SJSA1 (cell line): ENCODE results near the gene EN2. TPM values are rescaled to one million over a fixed set of nuclear protein-coding genes. Genes with fewer than 3 reads are reported as not detected.
"Not testable (repeated sequence)": the region's sequence is repeated elsewhere in the genome, so short reads cannot be mapped to it uniquely, and the experiment has no call there.

Experiments used
- DNase-seq, 2 experiments: peaks; one replicate each; pipeline ENCODE4 v3.0.0-alpha.2; 2015 to 2020; ENCODE audit warnings: low spot score in 2 of 2, low read depth in 1 of 2
- H3K27ac ChIP-seq: fragments of 250-450 bp; sonication (Bioruptor Pico); 2 replicates; pipeline ENCODE4 v1.5.1; 2020; ENCODE audit warnings: mild to moderate bottlenecking, moderate library complexity
- H3K27me3 ChIP-seq: fragments of 250-450 bp; sonication (Bioruptor Pico); replicated peaks from 2 replicates; pipeline ENCODE4 v1.5.1; 2020; ENCODE audit warnings: mild to moderate bottlenecking, moderate library complexity
- H3K36me3 ChIP-seq: fragments of 250-450 bp; sonication (Bioruptor Pico); 2 replicates; pipeline ENCODE4 v1.5.1; 2020; ENCODE audit warnings: mild to moderate bottlenecking
- H3K4me1 ChIP-seq: fragments of 250-450 bp; sonication (Bioruptor Pico); replicated peaks from 2 replicates; pipeline ENCODE4 v1.6.1; 2021; ENCODE audit warnings: mild to moderate bottlenecking
- H3K4me3 ChIP-seq: fragments of 250-450 bp; sonication (Bioruptor Pico); 2 replicates; pipeline ENCODE4 v1.5.1; 2020; ENCODE audit warnings: mild to moderate bottlenecking
- H3K9me3 ChIP-seq: fragments of 250-450 bp; sonication (Bioruptor Pico); replicated peaks from 2 replicates; pipeline ENCODE4 v1.5.1; 2020; ENCODE audit warnings: mild to moderate bottlenecking
- total RNA-seq: library from RNA; depleted of rRNA; stranded (reverse); fragments of >200 nt; shearing (Covaris generic); gene quantifications from 2 replicates; pipeline ENCODE4 v1.2.3, GENCODE V29; 2014

EN2 gene
- total RNA-seq, 1 experiment from 2014 or later: 0.11 TPM

- no peak for DNase-seq
- H3K27me3 ChIP-seq: peaks cover 40% of the 10 kb centered on the region
- no peaks in the 10 kb centered on the region for H3K9me3 ChIP-seq
- no peaks in the 10 kb centered on the region for H3K36me3 ChIP-seq
- H3K27ac ChIP-seq: no peak overlapping the region
- no peaks in the 10 kb centered on the region for H3K4me1 ChIP-seq
- no peak overlapping the region for H3K4me3 ChIP-seq
Observed at GRCh38 chr7:155431711-155432110, 26.2 kb upstream of the EN2 start.

GRCh38 chr7:155435110-155435509 lies 22.8 kb upstream of the EN2 start:
- no peak for DNase-seq
- Histone ChIP-seq H3K27ac (no peak overlapping the region), H3K36me3 (no peaks in the 10 kb centered on the region), H3K27me3 (peaks cover 44% of the 10 kb centered on the region), H3K4me1 (no peaks in the 10 kb centered on the region), H3K9me3 (no peaks in the 10 kb centered on the region), H3K4me3 (no peak overlapping the region)

GRCh38 chr7:155437836-155438235 lies 20.1 kb upstream of the EN2 start:
- Histone ChIP-seq H3K4me3 (no peak overlapping the region), H3K27me3 (peaks cover 44% of the 10 kb centered on the region), H3K9me3 (no peaks in the 10 kb centered on the region), H3K4me1 (no peaks in the 10 kb centered on the region), H3K27ac (no peak overlapping the region), H3K36me3 (no peaks in the 10 kb centered on the region)
- no peak for DNase-seq

- no peaks in the 10 kb centered on the region for H3K9me3 ChIP-seq
- no peak overlapping the region for H3K4me3 ChIP-seq
- no peaks in the 10 kb centered on the region for H3K36me3 ChIP-seq
- no peak for DNase-seq
- H3K27ac ChIP-seq: no peak overlapping the region
- H3K27me3 ChIP-seq: peaks cover 54% of the 10 kb centered on the region
- no peaks in the 10 kb centered on the region for H3K4me1 ChIP-seq
Observed at GRCh38 chr7:155438777-155439176, 19.2 kb upstream of the EN2 start.

- no peak overlapping the region for H3K4me3 ChIP-seq
- peaks cover 60% of the 10 kb centered on the region for H3K27me3 ChIP-seq
- H3K4me1 ChIP-seq: no peaks in the 10 kb centered on the region
Observed at GRCh38 chr7:155439311-155440017, 18.5 kb upstream of the EN2 start.

GRCh38 chr7:155440018-155440410 lies 17.9 kb upstream of the EN2 start:
- no peaks in the 10 kb centered on the region for H3K9me3 ChIP-seq
- H3K4me3 ChIP-seq: no peak overlapping the region
- no peak overlapping the region for H3K27ac ChIP-seq
- DNase-seq: no peak
- peaks cover 62% of the 10 kb centered on the region for H3K27me3 ChIP-seq
- no peaks in the 10 kb centered on the region for H3K36me3 ChIP-seq
- H3K4me1 ChIP-seq: no peaks in the 10 kb centered on the region

More at GRCh38 chr7:155439311-155440017, 18.5 kb upstream of the EN2 start:
- DNase-seq: no peak
- no peaks in the 10 kb centered on the region for H3K9me3 ChIP-seq
- H3K36me3 ChIP-seq: no peaks in the 10 kb centered on the region
- H3K27ac ChIP-seq: no peak overlapping the region

- Histone ChIP-seq H3K4me1 (no peaks in the 10 kb centered on the region), H3K36me3 (no peaks in the 10 kb centered on the region), H3K27me3 (peaks cover 70% of the 10 kb centered on the region), H3K27ac (no peak overlapping the region), H3K9me3 (no peaks in the 10 kb centered on the region), H3K4me3 (no peak overlapping the region)
- no peak for DNase-seq
Observed at GRCh38 chr7:155441856-155442255, 16.1 kb upstream of the EN2 start.

- peaks cover 72% of the 10 kb centered on the region for H3K27me3 ChIP-seq
- no peak overlapping the region for H3K27ac ChIP-seq
- no peaks in the 10 kb centered on the region for H3K9me3 ChIP-seq
- DNase-seq: no peak
- H3K4me3 ChIP-seq: no peak overlapping the region
- no peaks in the 10 kb centered on the region for H3K4me1 ChIP-seq
- no peaks in the 10 kb centered on the region for H3K36me3 ChIP-seq
Observed at GRCh38 chr7:155444746-155445145, 13.2 kb upstream of the EN2 start.

GRCh38 chr7:155445606-155446005 lies 12.3 kb upstream of the EN2 start:
- DNase-seq, H3K36me3 ChIP-seq, H3K4me3 ChIP-seq, H3K4me1 ChIP-seq, H3K27ac ChIP-seq, H3K9me3 ChIP-seq: not testable (repeated sequence)
- peaks cover 76% of the 10 kb centered on the region for H3K27me3 ChIP-seq

- DNase-seq: no peak
- Histone ChIP-seq H3K9me3 (no peaks in the 10 kb centered on the region), H3K4me3 (no peak overlapping the region), H3K36me3 (no peaks in the 10 kb centered on the region), H3K4me1 (no peaks in the 10 kb centered on the region), H3K27me3 (peaks cover 85% of the 10 kb centered on the region), H3K27ac (no peak overlapping the region)
Observed at GRCh38 chr7:155447603-155448002, 10.3 kb upstream of the EN2 start.

GRCh38 chr7:155448632-155449007 lies 9.3 kb upstream of the EN2 start:
- DNase-seq: no peak
- Histone ChIP-seq H3K27me3 (peaks cover 85% of the 10 kb centered on the region), H3K9me3 (no peaks in the 10 kb centered on the region)

GRCh38 chr7:155449008-155449868 lies 8.7 kb upstream of the EN2 start:
- Histone ChIP-seq H3K27ac (no peak overlapping the region), H3K27me3 (peaks cover 85% of the 10 kb centered on the region), H3K4me1 (no peaks in the 10 kb centered on the region), H3K4me3 (no peak overlapping the region), H3K36me3 (no peaks in the 10 kb centered on the region), H3K9me3 (no peaks in the 10 kb centered on the region)
- DNase-seq: no peak

More at GRCh38 chr7:155448632-155449007, 9.3 kb upstream of the EN2 start:
- Histone ChIP-seq H3K4me3 (no peak overlapping the region), H3K36me3 (no peaks in the 10 kb centered on the region), H3K27ac (no peak overlapping the region), H3K4me1 (no peaks in the 10 kb centered on the region)

GRCh38 chr7:155449869-155450557 lies 7.9 kb upstream of the EN2 start:
- no peaks in the 10 kb centered on the region for H3K9me3 ChIP-seq
- H3K27me3 ChIP-seq: peaks cover 89% of the 10 kb centered on the region
- no peak overlapping the region for H3K4me3 ChIP-seq
- no peak for DNase-seq
- H3K36me3 ChIP-seq: no peaks in the 10 kb centered on the region
- no peak overlapping the region for H3K27ac ChIP-seq
- H3K4me1 ChIP-seq: no peaks in the 10 kb centered on the region

GRCh38 chr7:155450558-155450969 lies 7.4 kb upstream of the EN2 start:
- no peaks in the 10 kb centered on the region for H3K4me1 ChIP-seq
- peaks cover 95% of the 10 kb centered on the region for H3K27me3 ChIP-seq
- H3K9me3 ChIP-seq: no peaks in the 10 kb centered on the region
- no peak for DNase-seq
- no peak overlapping the region for H3K27ac ChIP-seq
- H3K4me3 ChIP-seq: no peak overlapping the region
- no peaks in the 10 kb centered on the region for H3K36me3 ChIP-seq
